ENCODE measurements around the gene OR8D2. TPM values are rescaled to one million over a fixed set of nuclear protein-coding genes. Genes with fewer than 3 reads are reported as not detected.
A peak's percentile ranks its signal among the peaks of the same experiment; 100 is the strongest.

OR8D2 gene
- total RNA-seq, 1 donor from 2014 or later, result not detected

DNA sequence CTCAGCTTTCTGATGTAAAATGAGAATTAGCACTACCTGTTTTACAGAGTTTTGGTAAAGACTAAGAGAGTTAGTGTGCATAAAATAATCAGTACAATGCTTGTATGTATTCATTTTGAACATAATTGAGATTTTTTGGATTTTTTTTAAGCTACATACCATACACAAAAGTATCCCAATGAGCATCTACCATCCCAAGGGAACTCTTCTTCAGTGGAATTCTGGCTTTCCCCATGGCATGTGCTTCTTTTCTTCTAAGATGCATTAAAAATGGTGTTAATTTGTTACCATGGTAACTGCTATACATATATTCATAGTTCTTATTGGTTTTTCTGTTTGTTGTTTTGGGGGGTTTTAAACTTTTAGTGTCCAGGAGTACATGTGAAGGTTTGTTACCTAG, 24.0 kb downstream of the OR8D2 start:
- intact Hi-C loops (cut with DNase I), result no loop called here
- H3K27ac ChIP-seq, result no peak overlapping the region
- no peaks in the 10 kb centered on the region for H3K36me3 ChIP-seq
- H3K9me3 ChIP-seq, result no peaks in the 10 kb centered on the region
- H3K4me3 ChIP-seq, result no peak overlapping the region
- ATAC-seq, result no peak
- TF ChIP-seq, protein P1, sequence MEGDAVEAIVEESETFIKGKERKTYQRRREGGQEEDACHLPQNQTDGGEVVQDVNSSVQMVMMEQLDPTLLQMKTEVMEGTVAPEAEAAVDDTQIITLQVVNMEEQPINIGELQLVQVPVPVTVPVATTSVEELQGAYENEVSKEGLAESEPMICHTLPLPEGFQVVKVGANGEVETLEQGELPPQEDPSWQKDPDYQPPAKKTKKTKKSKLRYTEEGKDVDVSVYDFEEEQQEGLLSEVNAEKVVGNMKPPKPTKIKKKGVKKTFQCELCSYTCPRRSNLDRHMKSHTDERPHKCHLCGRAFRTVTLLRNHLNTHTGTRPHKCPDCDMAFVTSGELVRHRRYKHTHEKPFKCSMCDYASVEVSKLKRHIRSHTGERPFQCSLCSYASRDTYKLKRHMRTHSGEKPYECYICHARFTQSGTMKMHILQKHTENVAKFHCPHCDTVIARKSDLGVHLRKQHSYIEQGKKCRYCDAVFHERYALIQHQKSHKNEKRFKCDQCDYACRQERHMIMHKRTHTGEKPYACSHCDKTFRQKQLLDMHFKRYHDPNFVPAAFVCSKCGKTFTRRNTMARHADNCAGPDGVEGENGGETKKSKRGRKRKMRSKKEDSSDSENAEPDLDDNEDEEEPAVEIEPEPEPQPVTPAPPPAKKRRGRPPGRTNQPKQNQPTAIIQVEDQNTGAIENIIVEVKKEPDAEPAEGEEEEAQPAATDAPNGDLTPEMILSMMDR (IDR thresholded peaks at IDR 0.05), result no peak
- H3K4me1 ChIP-seq, result no peaks in the 10 kb centered on the region
- no peak for DNase-seq
- no peaks in the 10 kb centered on the region for H3K27me3 ChIP-seq (ENCODE audit: low read depth)

DNA sequence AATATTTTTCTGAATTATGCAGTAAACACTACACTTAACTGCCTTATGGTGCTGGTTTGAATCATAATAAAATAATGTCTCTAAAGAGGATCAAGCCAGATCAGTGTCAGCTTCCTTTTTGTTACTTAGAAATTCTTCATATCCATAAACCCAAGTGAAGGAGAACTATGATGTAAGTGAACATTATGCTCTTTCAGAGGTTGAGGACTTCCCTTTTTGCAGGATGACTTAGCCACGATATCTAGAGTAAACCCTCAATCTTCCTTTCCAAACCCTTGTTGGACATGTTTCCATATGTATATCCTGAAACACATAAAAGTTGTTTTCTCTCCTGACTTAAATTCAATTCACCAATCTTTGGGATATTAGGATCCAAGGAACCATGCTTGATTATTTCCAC, 25.3 kb downstream of the OR8D2 start:
- Histone ChIP-seq H3K27me3 (ENCODE audit: low read depth) (no peaks in the 10 kb centered on the region), H3K36me3 (no peaks in the 10 kb centered on the region), H3K4me3 (no peak overlapping the region), H3K27ac (no peak overlapping the region), H3K9me3 (no peaks in the 10 kb centered on the region), H3K4me1 (no peaks in the 10 kb centered on the region)
- no peak for DNase-seq
- peak in 1 of 2 donors; percentile 19 for ATAC-seq
- TF ChIP-seq, protein P1 (IDR thresholded peaks at IDR 0.05), result no peak
- intact Hi-C loops (cut with DNase I), result no loop called here

DNA sequence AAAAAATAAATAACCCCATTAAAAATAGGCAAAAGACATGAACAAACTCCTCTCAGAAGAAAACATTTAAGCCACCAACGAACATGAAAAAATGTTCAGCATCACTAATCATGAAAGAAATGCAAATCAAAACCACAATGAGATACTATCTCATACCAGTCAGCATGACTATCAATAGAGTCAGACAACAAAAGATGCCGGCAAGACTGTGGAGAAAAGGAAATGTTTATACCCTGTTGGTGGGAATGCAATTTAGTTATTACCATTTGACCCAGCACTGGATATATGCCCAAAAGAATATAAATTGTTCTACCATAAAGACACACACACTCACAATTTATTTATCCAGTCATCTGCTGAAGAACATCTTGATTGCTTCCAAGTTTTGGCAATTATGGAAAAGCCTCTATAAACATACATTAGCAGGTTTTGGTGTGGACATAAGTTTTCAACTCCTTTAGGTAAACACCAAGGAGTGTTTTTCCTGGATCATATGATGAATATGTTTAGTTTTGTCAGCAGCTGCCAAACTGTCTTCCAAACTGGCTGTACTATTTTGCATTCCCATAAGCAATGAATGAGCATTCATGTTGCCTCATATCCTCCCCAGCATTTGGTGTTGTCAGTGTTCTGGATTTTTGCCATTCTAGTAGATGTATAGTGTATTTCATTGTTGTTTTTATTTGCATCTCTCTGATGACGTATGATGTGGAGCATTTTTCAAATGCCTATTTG, 34.2 kb downstream of the OR8D2 start:
- ATAC-seq (no peak), DNase-seq (no peak)
- H3K4me1 ChIP-seq, result no peaks in the 10 kb centered on the region
- TF ChIP-seq, protein P1 (IDR thresholded peaks at IDR 0.05), result no peak
- H3K9me3 ChIP-seq, result peaks cover 2% of the 10 kb centered on the region
- no peaks in the 10 kb centered on the region for H3K36me3 ChIP-seq
- H3K4me3 ChIP-seq, result no peak overlapping the region
- H3K27ac ChIP-seq, result no peak overlapping the region
- intact Hi-C loops (cut with DNase I), result no loop called here
- H3K27me3 ChIP-seq (ENCODE audit: low read depth), result no peaks in the 10 kb centered on the region

DNA sequence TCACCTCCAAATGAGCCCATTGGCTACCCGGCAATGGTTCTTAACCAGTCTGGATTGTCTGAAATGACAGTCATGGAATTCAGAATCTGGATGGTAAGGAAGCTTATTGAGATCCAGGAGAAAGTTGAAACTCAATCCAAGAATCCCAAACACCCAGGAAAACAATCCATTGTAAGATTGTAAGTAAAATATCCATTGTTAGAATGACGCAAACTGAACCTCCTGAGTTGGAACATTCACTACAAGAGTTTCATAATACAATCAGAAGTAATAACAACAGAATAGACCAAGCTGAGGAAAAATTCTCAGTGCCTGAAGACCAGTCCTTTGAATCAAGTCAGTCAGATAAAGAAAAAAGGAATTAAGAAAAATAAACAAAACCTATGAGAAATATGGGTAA, 41.7 kb downstream of the OR8D2 start:
- Histone ChIP-seq H3K4me3 (no peak overlapping the region), H3K9me3 (no peaks in the 10 kb centered on the region), H3K27ac (no peak overlapping the region), H3K4me1 (no peaks in the 10 kb centered on the region), H3K27me3 (ENCODE audit: low read depth) (no peaks in the 10 kb centered on the region), H3K36me3 (no peaks in the 10 kb centered on the region)
- ATAC-seq (no peak), DNase-seq (no peak)
- intact Hi-C loops (cut with DNase I), result no loop called here
- TF ChIP-seq, protein P1 (IDR thresholded peaks at IDR 0.05), result no peak

DNA sequence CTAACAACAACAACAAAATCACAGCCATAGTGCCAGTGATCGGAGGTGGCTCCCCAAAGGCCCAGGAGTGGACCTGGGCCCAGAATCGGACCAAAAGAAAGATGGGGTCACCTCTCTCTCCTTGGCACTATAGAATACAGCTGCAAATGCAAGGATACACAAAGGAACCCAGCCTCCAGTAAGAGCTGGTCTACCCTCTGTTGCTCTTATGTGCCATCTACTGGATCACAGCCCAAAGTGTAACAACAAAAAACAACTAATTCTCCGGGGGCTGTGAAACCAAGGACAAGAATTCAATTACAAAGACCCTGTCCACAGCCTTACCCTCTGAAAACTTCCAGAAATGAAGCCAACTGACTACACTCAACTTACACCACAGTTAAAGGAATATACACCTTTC, 42.2 kb downstream of the OR8D2 start:
- H3K4me1 ChIP-seq, result no peaks in the 10 kb centered on the region
- intact Hi-C loops (cut with DNase I), result no loop called here
- TF ChIP-seq, protein P1 (IDR thresholded peaks at IDR 0.05), result no peak
- no peak overlapping the region for H3K4me3 ChIP-seq
- DNase-seq, result no peak
- no peaks in the 10 kb centered on the region for H3K9me3 ChIP-seq
- H3K36me3 ChIP-seq, result no peaks in the 10 kb centered on the region
- no peak overlapping the region for H3K27ac ChIP-seq
- ATAC-seq, result peak in 1 of 2 donors; percentile 9
- no peaks in the 10 kb centered on the region for H3K27me3 ChIP-seq (ENCODE audit: low read depth)
